HG02870 (cell line): ENCODE measurements around the gene APOBEC3H.

ENCODE experiments used
- ATAC-seq: cut with Tn5 transposase; IDR thresholded peaks from one replicate; pipeline ENCODE4 v1.9.1; 2021; ENCODE audit warnings: mild to moderate bottlenecking, moderate library complexity; ENCODE audit not compliant: unreplicated experiment

Gene APOBEC3H

GRCh38 chr22:39108487-39108886, 11.4 kb downstream of the APOBEC3H start:
- no peak for ATAC-seq

GRCh38 chr22:39109361-39109760, 12.3 kb downstream of the APOBEC3H start:
- ATAC-seq = no peak

- ATAC-seq = no peak
Measured at GRCh38 chr22:39110631-39111561, 13.9 kb downstream of the APOBEC3H start.

GRCh38 chr22:39114112-39114511, 17.1 kb downstream of the APOBEC3H start:
- ATAC-seq = no peak

GRCh38 chr22:39115570-39115969, 18.5 kb downstream of the APOBEC3H start:
- ATAC-seq = no peak

- ATAC-seq = no peak
Measured at GRCh38 chr22:39115977-39116621, 19.1 kb downstream of the APOBEC3H start.

- no peak for ATAC-seq
Measured at GRCh38 chr22:39117585-39118191, 20.6 kb downstream of the APOBEC3H start.

- no peak for ATAC-seq
Measured at GRCh38 chr22:39120983-39121382, 23.9 kb downstream of the APOBEC3H start.

GRCh38 chr22:39122772-39123470, 25.9 kb downstream of the APOBEC3H start:
- ATAC-seq = no peak

- no peak for ATAC-seq
Measured at GRCh38 chr22:39123751-39124581, 26.9 kb downstream of the APOBEC3H start.

GRCh38 chr22:39125622-39126021, 28.6 kb downstream of the APOBEC3H start:
- no peak for ATAC-seq

- ATAC-seq = no peak
Measured at GRCh38 chr22:39128508-39128907, 31.5 kb downstream of the APOBEC3H start.

GRCh38 chr22:39129081-39129480, 32.0 kb downstream of the APOBEC3H start:
- no peak for ATAC-seq

GRCh38 chr22:39129746-39130145, 32.7 kb downstream of the APOBEC3H start:
- no peak for ATAC-seq

GRCh38 chr22:39130152-39130704, 33.2 kb downstream of the APOBEC3H start:
- no peak for ATAC-seq

- no peak for ATAC-seq
Measured at GRCh38 chr22:39130892-39131855, 34.1 kb downstream of the APOBEC3H start.

GRCh38 chr22:39132281-39132680, 35.2 kb downstream of the APOBEC3H start:
- ATAC-seq = no peak

- ATAC-seq = no peak
Measured at GRCh38 chr22:39132871-39133524, 36.0 kb downstream of the APOBEC3H start.
